Fibroblast of the aortic adventitia (primary cell): ENCODE results near the gene NFATC1. TPM values are rescaled to one million over a fixed set of nuclear protein-coding genes. Genes with fewer than 3 reads are reported as not detected.

ENCODE experiments used
- DNase-seq: peaks from one replicate; pipeline ENCODE4 v3.0.0-alpha.2; 2010; ENCODE audit warnings: low read depth
- H3K4me3 ChIP-seq: 2 replicates; pipeline ENCODE4 v1.5.1; 2011; ENCODE audit warnings: low read depth, mild to moderate bottlenecking, control low read depth, low read length, moderate library complexity
- total RNA-seq: library from RNA; depleted of rRNA; stranded (reverse); fragments of >200 nt; gene quantifications from 2 replicates; pipeline ENCODE4 v1.2.3, GENCODE V29; 2012; ENCODE audit warnings: low replicate concordance
- TF ChIP-seq, protein P1 (sequence below): IDR thresholded peaks from 2 replicates; pipeline ENCODE4 v1.5.1; 2011; ENCODE audit warnings: mild to moderate bottlenecking, low read length, control low read depth, inconsistent platforms; ENCODE audit not compliant: insufficient read depth

NFATC1 gene
- total RNA-seq, 1 donor: 3.0 TPM

DNA sequence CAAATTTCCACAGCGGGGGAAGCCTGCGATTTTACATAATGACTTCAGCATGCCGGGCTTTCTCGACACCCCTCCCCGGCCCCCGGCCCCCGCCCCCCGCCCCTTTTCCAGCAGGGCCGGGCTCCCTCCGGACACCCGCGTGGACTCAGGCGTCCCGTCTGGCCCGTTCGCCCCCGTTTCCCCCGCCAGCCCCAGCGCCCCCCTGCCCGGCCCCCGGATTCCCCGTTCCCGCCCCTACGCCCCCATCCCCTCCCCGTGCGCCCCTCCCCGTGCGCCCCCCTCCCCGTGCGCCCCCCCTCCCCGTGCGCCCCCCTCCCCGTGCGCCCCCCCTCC is 456 bp upstream of the NFATC1 start:
- DNase-seq: no peak
- TF ChIP-seq, protein P1, sequence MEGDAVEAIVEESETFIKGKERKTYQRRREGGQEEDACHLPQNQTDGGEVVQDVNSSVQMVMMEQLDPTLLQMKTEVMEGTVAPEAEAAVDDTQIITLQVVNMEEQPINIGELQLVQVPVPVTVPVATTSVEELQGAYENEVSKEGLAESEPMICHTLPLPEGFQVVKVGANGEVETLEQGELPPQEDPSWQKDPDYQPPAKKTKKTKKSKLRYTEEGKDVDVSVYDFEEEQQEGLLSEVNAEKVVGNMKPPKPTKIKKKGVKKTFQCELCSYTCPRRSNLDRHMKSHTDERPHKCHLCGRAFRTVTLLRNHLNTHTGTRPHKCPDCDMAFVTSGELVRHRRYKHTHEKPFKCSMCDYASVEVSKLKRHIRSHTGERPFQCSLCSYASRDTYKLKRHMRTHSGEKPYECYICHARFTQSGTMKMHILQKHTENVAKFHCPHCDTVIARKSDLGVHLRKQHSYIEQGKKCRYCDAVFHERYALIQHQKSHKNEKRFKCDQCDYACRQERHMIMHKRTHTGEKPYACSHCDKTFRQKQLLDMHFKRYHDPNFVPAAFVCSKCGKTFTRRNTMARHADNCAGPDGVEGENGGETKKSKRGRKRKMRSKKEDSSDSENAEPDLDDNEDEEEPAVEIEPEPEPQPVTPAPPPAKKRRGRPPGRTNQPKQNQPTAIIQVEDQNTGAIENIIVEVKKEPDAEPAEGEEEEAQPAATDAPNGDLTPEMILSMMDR: no peak
- no peak overlapping the region for H3K4me3 ChIP-seq

DNA sequence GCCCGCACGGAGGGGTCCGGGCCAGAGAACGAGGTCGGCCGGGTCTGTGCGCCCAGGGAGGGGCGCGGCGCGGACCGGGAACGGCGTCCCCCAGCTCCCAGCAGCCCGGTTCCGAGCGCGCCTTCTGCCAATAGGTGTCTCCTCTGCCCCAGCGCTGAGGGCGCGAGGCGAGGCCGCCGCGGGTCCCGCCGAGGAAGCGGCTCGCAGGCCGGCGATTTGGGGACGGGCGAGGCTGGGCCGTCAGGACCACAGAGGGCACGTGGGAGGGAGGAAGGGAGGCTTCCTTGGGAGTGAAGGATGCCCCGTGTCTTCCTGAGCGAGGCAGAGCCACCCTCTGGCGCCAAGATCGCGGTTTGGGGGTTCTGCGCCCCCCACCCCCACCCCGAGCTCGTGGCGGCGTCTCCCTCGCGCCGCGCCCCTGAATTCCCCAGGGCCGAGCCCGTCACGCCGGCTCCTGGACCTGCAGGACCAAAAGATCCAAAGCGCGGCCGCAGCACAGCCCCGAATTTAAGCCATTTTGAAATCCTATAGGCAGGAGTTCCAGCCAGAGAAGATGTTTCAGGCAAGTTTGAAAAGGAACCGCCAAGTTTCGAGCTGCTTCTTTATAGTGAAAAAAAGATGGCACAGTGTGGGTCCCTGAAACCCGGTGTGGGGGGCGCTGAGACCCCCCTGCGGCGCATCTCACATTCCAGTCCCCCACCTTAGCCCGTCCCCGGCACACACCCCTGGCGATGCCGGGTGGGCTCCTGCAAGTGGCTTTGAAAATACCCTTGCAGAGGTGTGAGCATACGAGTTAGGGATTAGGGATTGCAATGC is 909 bp downstream of the NFATC1 start:
- peak overlapping the region; percentile 60 for H3K4me3 ChIP-seq
- TF ChIP-seq, protein P1: no peak
- DNase-seq: peak; percentile 35

DNA sequence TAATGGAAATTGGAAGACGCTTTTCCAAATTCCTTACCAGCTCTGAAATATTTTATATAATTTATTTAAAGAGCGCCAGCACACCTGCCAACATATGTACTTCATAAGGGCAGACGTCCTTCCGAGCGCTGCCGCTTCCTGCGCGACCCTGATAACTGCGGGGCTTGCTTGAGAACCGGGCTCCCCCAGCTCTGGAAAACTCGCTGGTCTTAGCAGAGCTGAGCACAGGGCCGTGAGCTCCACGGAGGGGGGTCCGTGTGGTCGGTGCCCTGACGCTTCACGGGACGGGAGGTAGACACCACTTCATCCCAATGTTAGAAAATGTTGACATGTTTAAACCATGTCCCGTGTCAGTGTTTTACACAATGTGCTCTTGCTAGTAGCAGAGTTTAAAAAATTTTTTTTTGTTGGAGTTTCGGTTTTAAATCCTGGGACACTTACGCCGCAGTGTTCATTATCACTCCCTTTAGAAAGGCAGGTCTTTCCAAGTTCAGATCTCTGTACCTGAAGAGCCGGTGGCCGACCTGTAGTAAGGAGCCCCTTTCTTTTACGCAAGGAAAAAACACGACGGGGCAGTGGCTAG is 1.6 kb downstream of the NFATC1 start:
- TF ChIP-seq, protein P1: no peak
- DNase-seq: no peak

DNA sequence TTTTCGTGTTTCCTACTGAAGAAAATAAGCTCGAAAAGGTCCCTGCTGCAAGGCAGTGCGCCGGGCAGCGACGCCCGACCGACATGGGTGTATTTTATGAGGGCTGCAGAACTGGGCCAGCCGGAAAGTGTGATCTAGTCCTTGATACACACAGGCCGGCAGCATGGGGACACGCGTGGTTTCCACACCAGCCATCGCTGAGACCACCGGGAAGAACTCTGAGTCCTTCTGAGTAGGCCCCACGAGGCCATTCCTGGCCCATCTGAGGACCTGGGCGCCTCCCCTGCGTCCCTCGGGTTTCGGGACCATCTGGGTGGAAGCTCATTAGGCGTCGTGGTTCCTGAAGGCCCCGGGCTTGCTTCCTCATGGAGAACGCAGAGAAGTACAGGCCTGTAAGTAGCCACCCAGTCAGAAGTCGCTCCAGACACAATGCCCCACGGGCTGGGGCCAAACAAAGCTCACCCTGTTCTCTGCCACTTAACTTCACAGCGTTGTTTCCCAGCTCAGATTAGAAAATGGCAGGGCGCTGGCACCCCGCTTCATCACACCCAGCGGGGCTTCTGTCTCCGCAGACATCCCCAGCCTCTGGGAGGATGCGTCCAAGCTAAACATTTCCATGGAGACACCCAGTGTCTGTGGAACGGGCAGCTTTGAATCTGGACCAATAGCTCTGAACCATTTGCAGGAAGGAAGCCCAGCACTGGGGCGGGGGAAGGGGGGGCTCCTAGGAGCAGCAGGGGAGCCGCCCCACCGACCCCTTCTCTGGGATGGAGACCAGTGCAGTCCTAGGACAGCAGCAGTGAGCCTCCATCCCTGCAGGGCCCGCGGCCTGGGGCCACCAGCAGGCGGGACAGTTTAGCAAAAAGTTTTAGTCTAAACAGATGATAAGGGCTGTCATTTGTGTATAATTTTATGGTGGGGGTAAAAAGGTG is 2.4 kb downstream of the NFATC1 start:
- DNase-seq: no peak
- no peak overlapping the region for H3K4me3 ChIP-seq
- TF ChIP-seq, protein P1: no peak

More for the DNA sequence above, 1.6 kb downstream of the NFATC1 start:
- H3K4me3 ChIP-seq: no peak overlapping the region

DNA sequence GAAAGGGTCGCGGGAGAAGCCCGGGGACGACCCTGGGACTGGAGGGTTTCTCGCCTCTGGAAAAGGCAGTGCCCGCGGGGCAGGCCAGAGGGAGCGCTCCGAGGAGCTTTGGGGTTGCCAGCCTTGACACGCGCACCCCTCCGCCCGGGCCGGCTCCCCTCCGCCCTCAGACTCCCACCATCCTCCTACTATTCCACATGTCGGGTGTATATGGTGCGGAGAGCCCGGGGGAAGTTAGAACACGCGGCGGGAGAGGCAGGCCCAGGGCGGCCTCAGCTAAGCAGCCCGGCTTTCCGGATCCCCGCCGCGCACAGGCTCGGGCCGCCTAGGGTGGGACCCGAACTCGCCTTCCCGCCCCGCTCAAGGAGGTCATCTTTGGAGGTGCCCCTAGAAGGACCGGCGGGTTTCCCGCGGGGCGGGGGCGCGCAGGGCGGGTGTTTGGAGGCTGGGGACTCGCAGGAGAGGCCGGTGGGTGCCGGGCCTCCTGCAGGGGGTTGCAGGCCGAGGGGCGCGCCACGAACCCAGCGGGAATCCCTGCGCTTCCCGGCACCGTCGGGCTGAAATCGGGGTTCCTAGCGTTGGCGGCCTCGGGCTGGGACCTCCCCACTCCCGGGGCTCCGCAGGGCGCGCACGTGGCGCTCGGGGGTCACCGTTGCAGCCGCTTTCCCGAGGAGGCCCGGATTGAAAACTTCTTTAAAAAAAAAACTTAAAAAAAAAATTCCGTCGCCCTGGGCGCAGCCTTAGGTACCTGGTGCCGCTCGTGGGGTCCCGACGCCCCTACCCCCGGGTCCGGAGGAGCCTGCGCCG is 3.7 kb downstream of the NFATC1 start:
- DNase-seq: no peak
- H3K4me3 ChIP-seq: peak overlapping the region; percentile 58
- TF ChIP-seq, protein P1: no peak

DNA sequence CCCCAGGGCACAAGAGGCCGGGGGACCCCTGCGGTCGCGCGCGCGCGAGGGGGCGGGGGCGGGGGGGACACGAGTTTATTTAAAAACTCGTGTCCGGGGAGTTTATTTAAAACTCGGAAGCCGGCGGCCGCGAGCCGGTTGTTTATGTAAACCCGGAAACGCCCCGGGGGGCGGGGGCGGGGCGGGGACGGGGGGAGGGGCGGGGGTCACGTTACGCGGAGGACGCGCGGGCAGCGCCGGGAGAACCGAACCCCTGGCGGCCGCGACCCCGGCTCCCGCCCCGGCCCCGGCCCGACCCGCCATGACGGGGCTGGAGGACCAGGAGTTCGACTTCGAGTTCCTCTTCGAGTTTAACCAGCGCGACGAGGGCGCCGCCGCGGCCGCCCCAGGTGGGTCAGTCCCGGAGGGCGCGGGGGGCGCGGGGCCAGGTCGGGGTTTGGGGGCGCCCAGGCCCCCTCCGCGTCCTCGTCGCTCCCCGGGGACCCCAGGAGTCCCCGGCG is 4.4 kb downstream of the NFATC1 start:
- peak; percentile 20 for DNase-seq
- H3K4me3 ChIP-seq: peak overlapping the region; percentile 67
- TF ChIP-seq, protein P1: no peak
